Endothelial cell of umbilical vein (primary cell): Measurements from ENCODE around the gene DAPK2. TPM values are rescaled to one million over a fixed set of nuclear protein-coding genes. Genes with fewer than 3 reads are reported as not detected.

Source experiments
- BruUV-seq: library from RNA; stranded (reverse); fragments of 400-500 nt; replicated peaks from 2 replicates; lab custom pipeline; 2021; lab: Mats Ljungman, UMichigan
- CTCF ChIA-PET: fragments of 300-600, 350-600 bp; sonication (Branson Sonifier 250); formaldehyde crosslinking; loops from one replicate; lab custom pipeline; 2021; ENCODE audit warnings: antibody characterized with exemption, inconsistent platforms; lab: Charles Lee
- POLR2A ChIA-PET: fragments of 300-600, 350-600 bp; sonication (Branson Sonifier 250); formaldehyde crosslinking; loops from one replicate; lab custom pipeline; 2021; ENCODE audit warnings: antibody characterized with exemption, inconsistent platforms; lab: Charles Lee
- DNase-seq: peaks from one replicate; pipeline ENCODE4 v3.0.0-alpha.2; 2011; ENCODE audit warnings: low read depth, low spot score
- FAIRE-seq: peaks from 2 replicates; lab custom pipeline; 2011; peaks lifted over from hg19 to GRCh38; lab: Jason Lieb, UNC
- H2AFZ ChIP-seq: 2 replicates; pipeline ENCODE4 v1.6.0; 2012; ENCODE audit warnings: low read depth, low read length, control low read depth, inconsistent platforms
- H3K27ac ChIP-seq: 2 replicates; pipeline ENCODE4 v1.5.1; 2011; ENCODE audit warnings: low read depth, mild to moderate bottlenecking, control low read depth, low read length, moderate library complexity; ENCODE audit not compliant: insufficient read depth
- H3K27me3 ChIP-seq, 2 experiments: 2 replicates each; pipeline versions ENCODE4 v1.6.0 to v1.6.1; 2011; ENCODE audit warnings: low read length in 2 of 2, mixed read lengths in 1 of 2; ENCODE audit not compliant: control insufficient read depth in 2 of 2, insufficient read depth in 2 of 2
- H3K36me3 ChIP-seq, 2 experiments: 2 replicates in 1 of 2; 3 replicates in 1 of 2; pipeline ENCODE4 v1.5.1; 2011; ENCODE audit warnings: low read length in 2 of 2, mild to moderate bottlenecking in 1 of 2, moderate library complexity in 1 of 2; ENCODE audit not compliant: control insufficient read depth in 2 of 2, insufficient read depth in 2 of 2; ENCODE audit errors: extremely low read depth in 1 of 2
- H3K4me1 ChIP-seq: 3 replicates; pipeline ENCODE4 v1.5.1; 2011; ENCODE audit warnings: mild to moderate bottlenecking, low read length; ENCODE audit not compliant: control insufficient read depth, insufficient read depth; ENCODE audit errors: extremely low read depth
- H3K4me2 ChIP-seq: 2 replicates; pipeline ENCODE4 v1.6.1; 2011; ENCODE audit warnings: low read length, control low read depth, mixed read lengths; ENCODE audit not compliant: insufficient read depth
- H3K4me3 ChIP-seq, 3 experiments: fragments of 200-600 bp in 1 of 3; sonication (generic), shearing (Covaris generic) in 1 of 3; replicated peaks in 1 of 3; 2 replicates each; pipeline ENCODE4 v1.5.1; 2011 to 2016; ENCODE audit warnings: control low read depth in 3 of 3, low read length in 3 of 3, mild to moderate bottlenecking in 2 of 3, inconsistent platforms in 1 of 3, low read depth in 1 of 3, moderate library complexity in 1 of 3; ENCODE audit not compliant: insufficient read depth in 1 of 3
- H3K79me2 ChIP-seq: 2 replicates; pipeline ENCODE4 v1.6.0; 2012; ENCODE audit warnings: low read length, inconsistent platforms; ENCODE audit not compliant: control insufficient read depth, insufficient read depth
- H3K9ac ChIP-seq: replicated peaks from 2 replicates; pipeline ENCODE3; 2011; ENCODE audit warnings: low read length, control low read depth; ENCODE audit not compliant: insufficient read depth; ENCODE audit errors: extremely low read depth
- H3K9me1 ChIP-seq: replicated peaks from 3 replicates; pipeline ENCODE4 v1.6.0; 2011; ENCODE audit warnings: mild to moderate bottlenecking, low read length; ENCODE audit not compliant: control insufficient read depth, insufficient read depth; ENCODE audit errors: extremely low read depth
- H3K9me3 ChIP-seq: replicated peaks from 2 replicates; pipeline ENCODE4 v1.5.1; 2012; ENCODE audit warnings: low read length, inconsistent platforms; ENCODE audit not compliant: control insufficient read depth, insufficient read depth
- H4K20me1 ChIP-seq: replicated peaks from 2 replicates; pipeline ENCODE3; 2011; ENCODE audit warnings: mild to moderate bottlenecking, low read length; ENCODE audit not compliant: control insufficient read depth, insufficient read depth; ENCODE audit errors: extremely low read depth
- CTCF ChIP-seq, 2 donors: IDR thresholded peaks; 1 replicate in 1 of 2; 2 replicates in 1 of 2; pipeline ENCODE4 v1.5.1; 2011; ENCODE audit warnings: low read length in 2 of 2, mild to moderate bottlenecking in 2 of 2, moderate library complexity in 2 of 2, control low read depth in 1 of 2, inconsistent platforms in 1 of 2, low read depth in 1 of 2; ENCODE audit not compliant: insufficient read depth in 1 of 2; ENCODE audit errors: extremely low read depth in 1 of 2
- EZH2 ChIP-seq: IDR thresholded peaks from 2 replicates; pipeline ENCODE4 v1.6.1; 2012; ENCODE audit warnings: borderline replicate concordance, low read depth, mild to moderate bottlenecking, moderate library complexity, low read length, inconsistent platforms; ENCODE audit not compliant: severe bottlenecking
- FOS ChIP-seq: IDR thresholded peaks from 2 replicates; pipeline ENCODE4 v1.6.1; 2011; ENCODE audit warnings: mild to moderate bottlenecking, low read length, moderate library complexity, borderline replicate concordance; ENCODE audit not compliant: insufficient read depth
- GATA2 ChIP-seq: IDR thresholded peaks from 2 replicates; pipeline ENCODE4 v1.7.0; 2011; ENCODE audit warnings: low read depth, mild to moderate bottlenecking, moderate library complexity, mixed read lengths, low read length; ENCODE audit not compliant: insufficient read length, insufficient read depth
- JUN ChIP-seq: IDR thresholded peaks from 2 replicates; pipeline ENCODE4 v1.6.1; 2011; ENCODE audit warnings: borderline replicate concordance, low read depth; ENCODE audit not compliant: insufficient read length, insufficient read depth
- MAX ChIP-seq: IDR thresholded peaks from 2 replicates; pipeline ENCODE4 v1.6.1; 2011; ENCODE audit not compliant: insufficient read depth, insufficient read length
- MYC ChIP-seq: IDR thresholded peaks from one replicate; pipeline ENCODE4 v1.6.1; 2011; ENCODE audit warnings: mild to moderate bottlenecking, low read depth, low read length
- POLR2A ChIP-seq: IDR thresholded peaks from 2 replicates; pipeline ENCODE4 v1.6.1; 2012; ENCODE audit warnings: low read depth, mild to moderate bottlenecking, control low read depth, low read length
- POLR2AphosphoS5 ChIP-seq: IDR thresholded peaks from 2 replicates; pipeline ENCODE4 v1.6.1; 2012; ENCODE audit warnings: low read depth, mild to moderate bottlenecking, control low read depth, low read length, moderate library complexity; ENCODE audit not compliant: insufficient read depth
- dilution Hi-C: fragments of 300-500 bp; cut with MboI; formaldehyde crosslinking; loops from one replicate; pipeline ENCODE4 v1.15.0; 2019; ENCODE audit warnings: low sequenced_read_pairs; ENCODE audit not compliant: extremely low pct_ligation_motif_present
- intact Hi-C: fragments of 100-400 bp; cut with micrococcal nuclease; formaldehyde crosslinking; loops from one replicate; pipeline ENCODE4 v1.10.0; 2022
- polyA plus RNA-seq, 4 experiments: library from polyadenylated mRNA; depleted of rRNA in 3 of 4; stranded (reverse) in 3 of 4; unstranded in 1 of 4; fragments of >200 nt; gene quantifications; 2 replicates each; pipeline versions ENCODE4 v1.2.1 to v1.2.3, GENCODE V29; 2011 to 2012; ENCODE audit warnings: missing spikeins in 1 of 4
- total RNA-seq: library from RNA; stranded (reverse); gene quantifications from 2 replicates; pipeline ENCODE4 v1.2.3, GENCODE V29; 2021

Gene DAPK2
- total and polyA plus RNA-seq, 2 donors (not counting 3 experiments of a cell fraction or from before 2014, with no cell fraction given): 2.8 to 6.7 TPM

GRCh38 chr15:63913336-63913735, 132.9 kb downstream of the DAPK2 start:
- dilution Hi-C loops: no loop called here
- intact Hi-C loops: no loop called here
- Histone ChIP-seq H4K20me1 (no peaks in the 10 kb centered on the region), H3K36me3 (no peaks in the 10 kb centered on the region), H2AFZ (no peak overlapping the region), H3K27ac (no peak overlapping the region), H3K9me3 (no peaks in the 10 kb centered on the region), H3K9me1 (no peaks in the 10 kb centered on the region), H3K4me2 (no peak overlapping the region), H3K27me3 (no peaks in the 10 kb centered on the region), H3K4me1 (peaks cover 24% of the 10 kb centered on the region), H3K79me2 (no peaks in the 10 kb centered on the region), H3K9ac (no peak overlapping the region), H3K4me3 (no peak overlapping the region)
- TF ChIP-seq CTCF (IDR thresholded peaks at IDR 0.05; ENCODE audit: extremely low read depth in 1 of 2, insufficient read depth in 1 of 2, low read depth in 1 of 2, low read length in 2 of 2) (no peak), MAX (no peak), GATA2 (no peak), JUN (no peak), POLR2AphosphoS5 (no peak), MYC (no peak), POLR2A (no peak), EZH2 (no peak), FOS (no peak)
- ChIA-PET CTCF (interaction anchor here (0.9 to 1.3 kb wide), 2 partner anchors 9 to 133 kb away, joined by 3 to 5 read pairs; partner anchors contain the start of gene DAPK2), POLR2A (no interaction called here)
- BruUV-seq: no TSS peak
- no peak for DNase-seq
- no peak for FAIRE-seq
